Caki2 (cell line): Measurements from ENCODE around the gene COP1. TPM values are rescaled to one million over a fixed set of nuclear protein-coding genes. Genes with fewer than 3 reads are reported as not detected.
A peak's percentile ranks its signal among the peaks of the same experiment; 100 is the strongest.

ENCODE experiments used
- DNase-seq: peaks from one replicate; pipeline ENCODE4 v3.0.0-alpha.2; 2015; ENCODE audit warnings: low read depth
- in situ Hi-C: cut with HindIII; loops from 2 replicates; pipeline ENCODE4 v1.10.0; 2016; ENCODE audit warnings: low sequenced_read_pairs, low pct_unique_long_range_greater_than_20kb, mixed read lengths
- total RNA-seq: library from RNA; depleted of rRNA; stranded (reverse); fragments of >200 nt; shearing (Covaris generic); gene quantifications from 2 replicates; pipeline ENCODE4 v1.2.3, GENCODE V29; 2014; ENCODE audit warnings: low replicate concordance

Gene COP1
- total RNA-seq, 1 experiment from 2014 or later: 71.6 TPM

- no peak for DNase-seq
- in situ Hi-C loops: no loop called here
Measured at GRCh38 chr1:175941164-175941563, 265.9 kb downstream of the COP1 start.

- in situ Hi-C loops: no loop called here
- DNase-seq: no peak
Measured at GRCh38 chr1:175936736-175937135, 270.4 kb downstream of the COP1 start.

DNA sequence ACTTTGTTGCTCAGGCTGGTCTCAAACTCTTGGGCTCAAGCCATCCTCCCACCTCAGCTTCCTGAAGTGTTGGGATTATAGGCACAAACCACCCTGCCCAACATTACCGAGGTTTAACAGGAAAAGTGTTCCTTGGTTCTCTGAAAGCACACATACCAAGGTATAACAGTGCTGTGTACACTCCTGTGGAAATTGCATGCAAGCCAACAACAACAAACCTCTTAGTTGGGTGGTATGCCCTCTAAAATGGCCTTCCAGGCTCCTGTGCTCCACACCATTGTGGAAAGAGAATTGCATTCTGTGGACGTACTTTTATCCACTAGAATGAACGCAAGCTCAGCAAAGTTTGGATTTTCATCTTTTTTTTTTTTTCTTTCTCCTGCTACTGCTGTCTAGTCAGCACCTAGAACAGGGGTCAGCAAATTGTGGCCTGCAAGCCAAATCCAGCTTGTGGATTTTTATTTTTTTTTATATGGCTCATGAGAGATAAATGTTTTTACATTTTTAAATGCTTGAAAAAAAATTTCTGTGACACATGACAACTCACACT lies 271.4 kb downstream of the COP1 start:
- in situ Hi-C loops: no loop called here
- DNase-seq: no peak

GRCh38 chr1:175935166-175935565 lies 271.9 kb downstream of the COP1 start:
- in situ Hi-C loops: no loop called here
- DNase-seq: no peak

DNA sequence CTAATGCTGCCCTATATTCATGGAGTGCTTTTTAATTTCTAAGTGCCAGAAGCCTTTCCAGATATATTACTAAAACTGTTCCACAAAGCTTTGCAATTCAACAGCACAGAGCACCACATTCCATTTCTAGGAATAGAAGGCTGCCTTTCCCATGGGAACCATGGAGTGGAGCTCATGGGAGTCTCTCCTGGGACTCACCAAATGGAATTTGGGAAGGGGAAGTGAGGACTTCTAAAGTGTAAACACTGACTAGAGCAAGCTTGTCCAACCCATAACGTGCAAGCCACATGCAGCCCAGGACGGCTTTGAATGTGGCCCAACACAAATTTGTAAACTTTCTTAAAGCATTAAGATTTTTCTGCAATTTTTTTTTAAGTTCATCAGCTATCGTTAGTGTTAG lies 273.3 kb downstream of the COP1 start:
- in situ Hi-C loops: no loop called here
- no peak for DNase-seq

DNA sequence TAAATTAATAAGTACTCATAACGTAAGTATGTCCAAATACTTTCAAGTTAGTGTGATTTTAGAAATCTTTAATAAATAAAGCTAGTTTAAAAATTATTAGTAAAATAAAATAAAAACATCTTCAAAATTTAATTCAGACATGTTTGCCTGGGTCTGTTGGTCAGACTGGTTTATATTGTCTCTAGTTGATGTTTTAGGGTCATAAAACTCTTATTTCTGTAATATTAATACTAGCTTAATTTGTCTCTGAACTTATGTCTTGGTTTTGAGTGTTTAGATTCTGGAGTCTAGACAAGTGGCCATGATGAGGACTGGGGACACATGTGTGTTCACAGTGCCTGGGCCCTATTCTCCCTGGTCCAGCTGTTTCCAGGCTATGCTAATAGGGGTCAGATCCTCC lies 279.1 kb downstream of the COP1 start:
- no peak for DNase-seq
- in situ Hi-C loops: no loop called here

DNA sequence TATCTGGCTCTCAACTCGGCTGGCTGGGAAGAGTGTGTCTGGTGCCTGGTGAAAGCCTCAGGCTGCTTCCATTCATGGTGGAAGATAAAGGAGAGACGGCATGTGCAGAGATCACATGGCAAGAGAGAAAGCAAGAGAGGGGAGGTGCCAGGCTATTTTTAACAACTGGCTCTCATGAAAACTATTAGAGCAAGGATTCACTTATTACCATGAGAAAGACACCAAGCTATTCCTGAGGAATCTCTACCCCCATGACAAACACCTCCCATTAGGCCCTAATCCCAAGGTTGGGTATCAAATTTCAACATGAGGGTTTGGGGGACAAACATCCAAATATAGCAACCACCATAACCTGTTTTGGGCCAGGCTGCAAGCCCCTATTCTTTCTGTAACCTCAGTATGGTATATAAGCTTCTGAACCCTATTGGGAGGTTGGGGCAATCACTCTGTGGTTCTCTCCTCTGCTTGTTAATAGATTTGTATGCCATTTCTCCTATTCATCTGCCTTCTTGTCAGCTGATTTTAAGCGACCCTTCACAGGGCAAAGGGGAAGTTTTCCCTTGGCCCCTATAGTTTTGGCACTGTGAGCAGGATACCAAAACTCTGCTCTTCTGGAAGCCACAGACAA lies 284.7 kb downstream of the COP1 start:
- DNase-seq: no peak
- in situ Hi-C loops: no loop called here

DNA sequence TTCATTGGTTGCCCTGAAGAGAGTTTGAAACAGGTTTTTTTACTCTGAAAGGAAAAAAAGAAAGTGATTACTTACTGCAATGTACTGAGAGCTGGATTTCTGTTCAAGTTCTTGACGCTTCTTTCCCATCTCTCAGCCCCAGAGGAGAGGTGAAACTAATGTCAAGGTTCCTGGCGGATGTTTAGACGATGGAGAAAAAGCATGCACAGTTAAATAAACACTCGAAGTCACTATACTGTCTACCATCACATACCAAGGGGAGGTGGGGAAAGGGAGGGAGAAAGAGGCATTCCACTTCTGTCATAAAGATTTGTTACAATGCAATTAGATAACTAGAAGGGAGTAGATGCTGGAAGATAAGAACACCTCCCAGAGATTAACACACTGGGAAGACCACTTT lies 286.7 kb downstream of the COP1 start:
- DNase-seq: no peak
- in situ Hi-C loops: no loop called here

- in situ Hi-C loops: no loop called here
- no peak for DNase-seq
Measured at GRCh38 chr1:175919001-175919400, 288.1 kb downstream of the COP1 start.

- in situ Hi-C loops: no loop called here
- DNase-seq: no peak
Measured at GRCh38 chr1:175918364-175918801, 288.7 kb downstream of the COP1 start.

DNA sequence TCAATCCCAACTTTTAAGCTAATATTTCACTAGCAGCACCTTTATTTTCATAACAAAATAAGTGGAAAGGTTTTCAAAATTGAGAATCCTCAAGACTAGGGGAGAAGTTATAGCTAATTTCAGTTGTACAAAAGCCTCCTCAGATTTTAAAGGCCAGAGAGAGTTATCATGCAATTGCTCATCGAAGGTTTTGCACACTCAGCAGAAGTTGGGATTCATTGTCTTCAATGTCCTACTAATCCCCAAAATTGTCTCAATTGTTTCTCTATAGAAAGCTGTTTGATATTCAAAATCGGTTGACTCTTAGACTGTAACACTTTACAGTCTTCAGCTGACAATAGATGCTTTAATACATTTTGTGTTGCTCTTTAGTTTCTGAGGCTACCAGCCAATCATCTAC lies 293.0 kb downstream of the COP1 start:
- in situ Hi-C loops: no loop called here

DNA sequence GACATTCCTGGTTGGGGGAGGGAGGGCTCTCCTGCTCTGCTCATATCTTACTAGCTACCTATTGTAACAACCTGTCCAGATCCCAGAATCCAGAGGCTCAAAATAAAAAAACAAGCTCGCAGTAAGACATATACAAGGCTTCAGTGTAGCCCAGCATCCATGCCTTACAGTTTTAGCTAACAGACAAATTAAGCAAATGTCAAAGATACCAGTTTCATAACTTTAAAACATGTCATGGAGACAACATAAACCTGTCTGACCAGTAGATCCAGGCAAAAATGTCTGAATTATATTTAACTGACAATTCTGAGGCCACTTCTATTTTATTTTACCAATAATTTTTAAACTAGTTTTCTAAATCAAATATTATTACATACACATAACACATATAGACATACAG lies 295.9 kb downstream of the COP1 start:
- in situ Hi-C loops: no loop called here
- DNase-seq: peak; percentile 4

More for the DNA sequence above, 293.0 kb downstream of the COP1 start:
- DNase-seq: no peak

DNA sequence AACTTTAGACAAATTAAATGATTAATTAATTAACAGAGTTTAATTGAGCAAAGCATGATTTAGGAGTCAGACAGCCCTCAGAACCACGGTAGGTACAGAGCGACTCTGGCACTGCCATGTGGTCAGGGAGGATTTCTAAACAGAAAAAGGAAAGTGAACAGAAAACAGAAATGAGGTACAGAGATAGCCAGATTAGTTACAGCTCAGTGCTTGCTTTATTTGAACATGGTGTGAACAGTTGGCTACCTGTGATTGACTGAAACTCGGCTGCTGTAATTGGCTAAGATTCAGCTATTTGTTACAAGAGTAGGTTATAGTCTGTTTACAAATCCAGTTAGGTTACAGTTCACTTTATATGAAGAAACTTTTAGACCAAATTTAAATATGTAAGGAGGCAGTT lies 300.7 kb downstream of the COP1 start:
- in situ Hi-C loops: no loop called here
- DNase-seq: no peak

DNA sequence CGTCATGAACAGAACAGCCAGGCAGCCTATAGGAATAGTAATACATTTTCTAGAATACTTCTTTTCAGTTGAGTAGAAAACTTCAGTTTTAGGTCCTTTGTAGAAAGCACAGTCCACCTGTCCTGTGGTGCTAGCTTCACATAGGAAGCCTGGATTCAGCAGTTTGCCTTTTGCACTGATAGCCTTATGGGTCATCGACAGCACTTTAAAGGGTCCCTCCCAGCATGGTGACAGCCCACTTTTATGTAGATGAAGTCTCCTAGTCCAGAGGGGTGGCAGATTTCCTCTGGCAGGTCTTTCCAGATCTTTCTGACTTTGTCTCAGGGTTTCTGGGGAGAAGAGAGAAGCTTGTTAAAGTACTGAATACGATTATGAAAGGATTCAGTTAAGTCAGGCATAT lies 302.3 kb downstream of the COP1 start:
- in situ Hi-C loops: no loop called here
- no peak for DNase-seq

DNA sequence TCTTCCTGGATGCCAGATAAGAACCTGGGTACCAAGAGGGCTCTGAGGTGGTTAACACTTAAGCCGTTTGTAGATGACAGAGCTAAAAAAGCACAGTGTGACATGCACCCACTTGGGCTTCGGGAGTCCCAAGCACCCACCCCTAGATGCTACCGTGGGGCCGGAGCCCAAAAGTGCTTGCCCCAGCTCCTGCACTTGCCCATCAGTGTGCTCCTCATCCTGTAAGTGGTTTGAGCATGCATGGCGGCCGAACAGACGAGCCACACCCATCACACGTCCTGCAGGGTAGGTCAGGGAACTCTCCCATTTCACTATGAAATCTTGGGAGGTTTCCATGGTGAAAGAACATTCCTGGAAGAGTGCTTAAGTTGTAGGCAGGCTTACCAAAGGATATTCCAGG lies 304.8 kb downstream of the COP1 start:
- in situ Hi-C loops: no loop called here

GRCh38 chr1:175901076-175901836 lies 305.8 kb downstream of the COP1 start:
- in situ Hi-C loops: no loop called here
- no peak for DNase-seq

More for the DNA sequence above, 304.8 kb downstream of the COP1 start:
- no peak for DNase-seq

DNA sequence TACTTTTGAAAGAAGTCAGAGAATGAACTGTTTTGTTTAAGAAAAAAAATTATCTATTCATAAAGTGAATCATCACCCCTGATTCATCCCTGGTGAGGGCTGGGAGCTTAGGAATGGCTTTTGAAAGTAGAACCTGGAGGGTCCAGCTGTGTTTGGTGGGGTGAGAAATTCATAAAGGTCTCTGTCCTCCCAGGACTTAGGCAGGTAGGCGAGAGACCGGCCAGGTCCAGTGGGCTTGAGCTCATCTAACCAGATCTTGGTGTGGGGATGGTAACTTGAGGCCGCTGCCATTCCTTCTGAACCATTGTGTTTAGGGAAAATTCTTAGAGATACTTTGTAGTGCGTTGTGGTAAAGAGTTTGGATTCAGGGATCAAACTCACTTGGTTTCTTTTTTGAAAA lies 306.9 kb downstream of the COP1 start:
- in situ Hi-C loops: no loop called here
- DNase-seq: no peak

GRCh38 chr1:175895966-175896365 lies 311.1 kb downstream of the COP1 start:
- DNase-seq: no peak
- in situ Hi-C loops: no loop called here
